ENCODE data around the gene ATOSA. TPM values are rescaled to one million over a fixed set of nuclear protein-coding genes. Genes with fewer than 3 reads are reported as not detected.
A peak's percentile ranks its signal among the peaks of the same experiment; 100 is the strongest.

Gene ATOSA
- total and polyA plus RNA-seq, 8 donors = 19.4 to 206 (median 60.4) TPM

- H3K27ac ChIP-seq = peak overlapping the region in 1 of 5 donors; percentile 2
- H3K4me3 ChIP-seq = no peak overlapping the region
- intact Hi-C loops (cut with DNase I; ENCODE audit: low total_unique reads) = no loop called here
- H3K4me1 ChIP-seq = peaks cover 0 to 71% (median 44%) of the 10 kb centered on the region in 4 donors
- 94 to 98% (median 97%) methylated on average over 3 of the region's 3 CpGs for WGBS, 5 donors
- peaks cover 20 to 76% (median 63%) of the 10 kb centered on the region in 4 donors for H3K36me3 ChIP-seq
- TF ChIP-seq POLR2AphosphoS5 (IDR thresholded peaks at IDR 0.05) (no peak), CTCF (IDR thresholded peaks at IDR 0.05) (no peak), POLR2A (IDR thresholded peaks at IDR 0.05) (no peak), EP300 (IDR thresholded peaks at IDR 0.05) (no peak)
- no peak for DNase-seq
- no peaks in the 10 kb centered on the region for H3K9me3 ChIP-seq
- no peaks in the 10 kb centered on the region for H3K27me3 ChIP-seq
Observed at GRCh38 chr15:52660192-52660591, 19.0 kb downstream of the ATOSA start.

- intact Hi-C loops (cut with DNase I; ENCODE audit: low total_unique reads) = no loop called here
- DNase-seq = no peak
- Histone ChIP-seq H3K9me3 (no peaks in the 10 kb centered on the region), H3K27me3 (no peaks in the 10 kb centered on the region), H3K4me3 (no peak overlapping the region), H3K36me3 (peaks cover 10 to 75% (median 57%) of the 10 kb centered on the region in 4 donors), H3K27ac (peak overlapping the region in 2 of 5 donors; percentile 16 to 35), H3K4me1 (peaks cover 0 to 83% (median 52%) of the 10 kb centered on the region in 4 donors)
- TF ChIP-seq POLR2AphosphoS5 (IDR thresholded peaks at IDR 0.05) = no peak
- TF ChIP-seq EP300 (IDR thresholded peaks at IDR 0.05) = no peak
- TF ChIP-seq CTCF (IDR thresholded peaks at IDR 0.05) = no peak
- no peak for TF ChIP-seq POLR2A (IDR thresholded peaks at IDR 0.05)
- WGBS, 5 donors = 79 to 94% (median 82%) methylated on average over 1 of the region's 1 CpG
Observed at GRCh38 chr15:52658955-52659354, 20.2 kb downstream of the ATOSA start.

GRCh38 chr15:52657338-52657737 is 21.9 kb downstream of the ATOSA start:
- Histone ChIP-seq H3K36me3 (peaks cover 7 to 70% (median 48%) of the 10 kb centered on the region in 4 donors), H3K9me3 (no peaks in the 10 kb centered on the region), H3K4me3 (no peak overlapping the region), H3K27ac (peak overlapping the region in 4 of 5 donors; percentile 8 to 65 (median 46)), H3K4me1 (peaks cover 13 to 100% (median 62%) of the 10 kb centered on the region in 4 donors), H3K27me3 (no peaks in the 10 kb centered on the region)
- no peak for DNase-seq
- no peak for TF ChIP-seq EP300 (IDR thresholded peaks at IDR 0.05)
- peak in 1 of 3 donors; percentile 24 for TF ChIP-seq POLR2AphosphoS5 (IDR thresholded peaks at IDR 0.05)
- intact Hi-C loops (cut with DNase I; ENCODE audit: low total_unique reads) = no loop called here
- 6 to 34% (median 17%) methylated on average over 1 of the region's 1 CpG for WGBS, 5 donors

- Histone ChIP-seq H3K27ac (peak overlapping the region in 3 of 5 donors; percentile 35 to 65 (median 57)), H3K9me3 (no peaks in the 10 kb centered on the region), H3K27me3 (no peaks in the 10 kb centered on the region), H3K4me1 (peaks cover 15 to 99% (median 63%) of the 10 kb centered on the region in 4 donors), H3K4me3 (no peak overlapping the region), H3K36me3 (peaks cover 7 to 62% (median 41%) of the 10 kb centered on the region in 4 donors)
- intact Hi-C loops (cut with DNase I; ENCODE audit: low total_unique reads) = no loop called here
- TF ChIP-seq EP300 (IDR thresholded peaks at IDR 0.05) (no peak), CTCF (IDR thresholded peaks at IDR 0.05) (no peak), POLR2A (IDR thresholded peaks at IDR 0.05) (no peak), POLR2AphosphoS5 (IDR thresholded peaks at IDR 0.05) (no peak)
- DNase-seq = no peak
Observed at GRCh38 chr15:52656412-52656811, 22.8 kb downstream of the ATOSA start.

GRCh38 chr15:52653431-52653964 is 25.7 kb downstream of the ATOSA start:
- WGBS, 5 donors = 58 to 67% (median 63%) methylated on average over 5 of the region's 5 CpGs

More at GRCh38 chr15:52653431-52653964, 25.7 kb downstream of the ATOSA start:
- no peak for TF ChIP-seq POLR2AphosphoS5 (IDR thresholded peaks at IDR 0.05)
- no peak for TF ChIP-seq CTCF (IDR thresholded peaks at IDR 0.05)
- TF ChIP-seq EP300 (IDR thresholded peaks at IDR 0.05) = no peak
- no peak for TF ChIP-seq POLR2A (IDR thresholded peaks at IDR 0.05)
- peak overlapping the region in 4 of 5 donors; percentile 16 to 76 (median 64) for H3K27ac ChIP-seq
- no peak overlapping the region for H3K4me3 ChIP-seq
- H3K9me3 ChIP-seq = no peaks in the 10 kb centered on the region
- peaks cover 0 to 39% (median 16%) of the 10 kb centered on the region in 4 donors for H3K36me3 ChIP-seq
- peaks cover 15 to 81% (median 55%) of the 10 kb centered on the region in 4 donors for H3K4me1 ChIP-seq
- DNase-seq = no peak
- no peaks in the 10 kb centered on the region for H3K27me3 ChIP-seq
- intact Hi-C loops (cut with DNase I; ENCODE audit: low total_unique reads) = no loop called here

Data from stomach (tissue), 9 donors.